Transverse colon (tissue), 3 donors: ENCODE measurements around the gene DNAL1.

Source experiments
- CTCF ChIP-seq, 5 experiments: fragments of 200-600 bp in 3 of 5; fragments of 450-650 bp in 2 of 5; sonication (generic) in 3 of 5; IDR thresholded peaks; 1 replicate in 2 of 5; 2 replicates in 3 of 5; pipeline ENCODE4 v1.5.1; 2016 to 2017; ENCODE audit warnings: antibody characterized with exemption in 5 of 5, inconsistent platforms in 3 of 5, mild to moderate bottlenecking in 2 of 5, moderate library complexity in 1 of 5
- POLR2A ChIP-seq: fragments of 450-650 bp; IDR thresholded peaks from one replicate; pipeline ENCODE4 v1.6.1; 2016; ENCODE audit warnings: antibody characterized with exemption, mild to moderate bottlenecking, moderate library complexity

- TF ChIP-seq POLR2A (no peak), CTCF (IDR thresholded peaks at IDR 0.05) (no peak)
Observed at GRCh38 chr14:73714656-73715081, 69.9 kb downstream of the DNAL1 start.
